ENCODE data around the gene RNLS.

RNLS gene

DNA sequence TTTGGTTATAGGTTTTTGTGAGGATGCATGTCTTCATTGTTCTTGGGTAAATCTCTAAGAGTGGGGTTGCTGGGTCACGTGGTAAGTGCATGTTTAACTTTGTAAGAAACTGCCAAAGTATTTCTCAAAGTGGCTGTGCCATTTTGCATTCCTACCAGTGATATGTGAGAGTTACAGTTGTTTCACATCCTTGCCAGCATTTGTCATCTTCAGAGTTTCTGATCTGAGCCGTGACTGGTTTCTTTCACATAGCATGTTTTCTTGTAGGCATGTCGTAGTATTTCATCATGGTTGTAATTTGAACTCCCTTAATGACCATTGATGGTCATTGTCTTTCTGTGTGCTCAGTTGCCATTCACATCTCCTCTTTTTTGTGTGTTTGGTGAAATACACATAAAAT, 286.0 kb downstream of the RNLS start:
- no peak for TF ChIP-seq OSR1 (CRISPR knock-in tag; IDR thresholded peaks at IDR 0.05)
- TF ChIP-seq ZNF70 (CRISPR knock-in tag; IDR thresholded peaks at IDR 0.05), result no peak
- TF ChIP-seq ZNF565 (CRISPR knock-in tag; conservative IDR thresholded peaks at IDR 0.05; ENCODE audit: low read depth), result no peak
- no peak for TF ChIP-seq GLIS3 (CRISPR knock-in tag; IDR thresholded peaks at IDR 0.05)
- no peak for TF ChIP-seq CSDC2 (CRISPR knock-in tag; IDR thresholded peaks at IDR 0.05)
- TF ChIP-seq ZFP3 (CRISPR knock-in tag; IDR thresholded peaks at IDR 0.05), result no peak
- TF ChIP-seq, protein P1, sequence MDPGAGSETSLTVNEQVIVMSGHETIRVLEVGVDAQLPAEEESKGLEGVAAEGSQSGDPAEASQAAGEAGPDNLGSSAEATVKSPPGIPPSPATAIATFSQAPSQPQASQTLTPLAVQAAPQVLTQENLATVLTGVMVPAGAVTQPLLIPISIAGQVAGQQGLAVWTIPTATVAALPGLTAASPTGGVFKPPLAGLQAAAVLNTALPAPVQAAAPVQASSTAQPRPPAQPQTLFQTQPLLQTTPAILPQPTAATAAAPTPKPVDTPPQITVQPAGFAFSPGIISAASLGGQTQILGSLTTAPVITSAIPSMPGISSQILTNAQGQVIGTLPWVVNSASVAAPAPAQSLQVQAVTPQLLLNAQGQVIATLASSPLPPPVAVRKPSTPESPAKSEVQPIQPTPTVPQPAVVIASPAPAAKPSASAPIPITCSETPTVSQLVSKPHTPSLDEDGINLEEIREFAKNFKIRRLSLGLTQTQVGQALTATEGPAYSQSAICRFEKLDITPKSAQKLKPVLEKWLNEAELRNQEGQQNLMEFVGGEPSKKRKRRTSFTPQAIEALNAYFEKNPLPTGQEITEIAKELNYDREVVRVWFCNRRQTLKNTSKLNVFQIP (CRISPR knock-in tag; IDR thresholded peaks at IDR 0.05; ENCODE audit: borderline replicate concordance, low read depth), result no peak
- no peak for ATAC-seq

- no peak for TF ChIP-seq ISL1 (CRISPR knock-in tag; IDR thresholded peaks at IDR 0.05)
- no peak for TF ChIP-seq ZFP30 (CRISPR knock-in tag; IDR thresholded peaks at IDR 0.05)
- TF ChIP-seq BACH2 (CRISPR knock-in tag; IDR thresholded peaks at IDR 0.05; ENCODE audit: borderline replicate concordance), result no peak
- TF ChIP-seq ESRRG (CRISPR knock-in tag; IDR thresholded peaks at IDR 0.05), result no peak
- no peak for TF ChIP-seq GLIS3 (CRISPR knock-in tag; IDR thresholded peaks at IDR 0.05)
- TF ChIP-seq CSDC2 (CRISPR knock-in tag; IDR thresholded peaks at IDR 0.05), result no peak
- TF ChIP-seq PPARA (CRISPR knock-in tag; IDR thresholded peaks at IDR 0.05; ENCODE audit: borderline replicate concordance), result no peak
- no peak for TF ChIP-seq OSR1 (CRISPR knock-in tag; IDR thresholded peaks at IDR 0.05)
- TF ChIP-seq ZNF8 (CRISPR knock-in tag; IDR thresholded peaks at IDR 0.05), result no peak
- TF ChIP-seq ZC3H10 (CRISPR knock-in tag; IDR thresholded peaks at IDR 0.05), result no peak
- no peak for TF ChIP-seq ZNF70 (CRISPR knock-in tag; IDR thresholded peaks at IDR 0.05)
- no peak for TF ChIP-seq CSRNP3 (CRISPR knock-in tag; IDR thresholded peaks at IDR 0.05)
- no peak for TF ChIP-seq TSHZ2 (CRISPR knock-in tag; IDR thresholded peaks at IDR 0.05)
- no peak for TF ChIP-seq ZFP3 (CRISPR knock-in tag; IDR thresholded peaks at IDR 0.05)
- no peak for TF ChIP-seq SNAI2 (CRISPR knock-in tag; IDR thresholded peaks at IDR 0.05)
- TF ChIP-seq ZNF565 (CRISPR knock-in tag; conservative IDR thresholded peaks at IDR 0.05; ENCODE audit: low read depth), result no peak
- TF ChIP-seq PATZ1 (CRISPR knock-in tag; IDR thresholded peaks at IDR 0.05; ENCODE audit: borderline replicate concordance), result no peak
- no peak for TF ChIP-seq TOX (CRISPR knock-in tag; IDR thresholded peaks at IDR 0.05; ENCODE audit: borderline replicate concordance)
- ATAC-seq, result no peak
Observed at GRCh38 chr10:88293651-88294230, 289.4 kb downstream of the RNLS start.

DNA sequence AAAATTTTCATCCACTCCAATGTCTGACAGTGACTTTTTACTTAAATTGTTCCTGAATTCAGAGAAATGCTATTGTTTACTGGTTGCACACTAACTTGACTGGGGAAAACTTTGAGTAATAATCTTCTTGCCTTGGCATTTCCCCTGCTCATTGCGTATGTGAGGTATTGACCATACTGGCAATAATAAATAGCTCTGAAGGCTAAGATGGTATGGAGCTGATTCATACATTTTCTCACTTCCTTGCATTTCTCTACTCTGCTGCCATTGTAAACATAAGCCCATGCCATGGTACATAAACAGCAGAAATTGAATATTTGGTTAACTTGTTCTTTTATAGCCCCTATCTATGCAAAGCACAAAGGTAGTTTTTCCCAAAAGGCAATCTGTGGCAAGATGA, 290.0 kb downstream of the RNLS start:
- ATAC-seq, result no peak
- TF ChIP-seq CSRNP3 (CRISPR knock-in tag; IDR thresholded peaks at IDR 0.05) (no peak), ZNF565 (CRISPR knock-in tag; conservative IDR thresholded peaks at IDR 0.05; ENCODE audit: low read depth) (no peak), BACH2 (CRISPR knock-in tag; IDR thresholded peaks at IDR 0.05; ENCODE audit: borderline replicate concordance) (no peak), SNAI2 (CRISPR knock-in tag; IDR thresholded peaks at IDR 0.05) (no peak), PATZ1 (CRISPR knock-in tag; IDR thresholded peaks at IDR 0.05; ENCODE audit: borderline replicate concordance) (no peak), GLIS3 (CRISPR knock-in tag; IDR thresholded peaks at IDR 0.05) (no peak), ZNF70 (CRISPR knock-in tag; IDR thresholded peaks at IDR 0.05) (no peak), TSHZ2 (CRISPR knock-in tag; IDR thresholded peaks at IDR 0.05) (no peak), CSDC2 (CRISPR knock-in tag; IDR thresholded peaks at IDR 0.05) (no peak), ZFP3 (CRISPR knock-in tag; IDR thresholded peaks at IDR 0.05) (no peak), ZNF8 (CRISPR knock-in tag; IDR thresholded peaks at IDR 0.05) (no peak), PPARA (CRISPR knock-in tag; IDR thresholded peaks at IDR 0.05; ENCODE audit: borderline replicate concordance) (no peak)
- TF ChIP-seq, protein P1 (CRISPR knock-in tag; IDR thresholded peaks at IDR 0.05; ENCODE audit: borderline replicate concordance, low read depth), result no peak

Data from SK-N-SH treated with all-trans-retinoic acid at 6 μM for 48 hours (cell line).